Kidney (tissue), 14 donors: Measurements from ENCODE around the gene ICA1. TPM values are rescaled to one million over a fixed set of nuclear protein-coding genes. Genes with fewer than 3 reads are reported as not detected.

Source experiments
- DNase-seq, 5 donors: peaks; one replicate each; pipeline ENCODE4 v3.0.0-alpha.2; 2013 to 2020
- FAIRE-seq: peaks from 2 replicates; lab custom pipeline; 2012; peaks lifted over from hg19 to GRCh38; lab: Jason Lieb, UNC
- H3K27ac ChIP-seq, 2 donors: one replicate each; pipeline ENCODE4 v1.7.0; 2013; ENCODE audit warnings: low read depth in 2 of 2, low read length in 2 of 2, inconsistent platforms in 1 of 2
- H3K27me3 ChIP-seq: one replicate; pipeline ENCODE4 v1.7.1; 2013; ENCODE audit warnings: low read length, inconsistent platforms; ENCODE audit not compliant: control insufficient read depth, insufficient read depth
- H3K36me3 ChIP-seq, 3 donors: one replicate each; pipeline versions ENCODE4 v1.7.0 to v1.7.1; 2013; ENCODE audit warnings: low read length in 3 of 3, control low read depth in 1 of 3, inconsistent platforms in 1 of 3; ENCODE audit not compliant: insufficient read depth in 3 of 3, control insufficient read depth in 2 of 3
- H3K4me1 ChIP-seq, 3 donors: one replicate each; pipeline versions ENCODE4 v1.7.0 to v1.7.1; 2013; ENCODE audit warnings: low read length in 3 of 3, inconsistent platforms in 1 of 3, low read depth in 1 of 3; ENCODE audit not compliant: control insufficient read depth in 2 of 3, insufficient read depth in 2 of 3
- H3K4me3 ChIP-seq, 3 donors: one replicate each; pipeline versions ENCODE4 v1.7.0 to v1.8.1; 2013; ENCODE audit warnings: low read length in 3 of 3, control low read depth in 1 of 3, inconsistent platforms in 1 of 3
- H3K9ac ChIP-seq, 3 donors: one replicate each; pipeline versions ENCODE4 v1.7.0 to v1.7.1; 2013; ENCODE audit warnings: low read length in 3 of 3, control low read depth in 1 of 3, inconsistent platforms in 1 of 3
- H3K9me3 ChIP-seq, 3 donors: one replicate each; pipeline versions ENCODE4 v1.7.0 to v1.7.1; 2013; ENCODE audit warnings: low read length in 3 of 3, control low read depth in 1 of 3, inconsistent platforms in 1 of 3; ENCODE audit not compliant: control insufficient read depth in 2 of 3, insufficient read depth in 1 of 3
- intact Hi-C: fragments of 100-400 bp; cut with DNase I; formaldehyde crosslinking; loops from one replicate; pipeline ENCODE4 v1.11.1; 2022
- polyA plus RNA-seq: library from polyadenylated mRNA; stranded (reverse); fragments of 350-450 nt; fragmentation: Illumina TruSeq; extraction: RNeasy Lipid Tissue Mini Kit (QIAGEN cat#74804); gene quantifications from one replicate; pipeline ENCODE4 v1.2.3, GENCODE V29; 2014; ENCODE audit warnings: low read depth, low replicate concordance; ENCODE audit not compliant: insufficient read depth
- total RNA-seq: library from RNA; stranded (reverse); fragmentation: NEBNext Ultra II Directional; extraction: Animal tissue kit (Norgen Biotek cat#: 25700); gene quantifications from one replicate; pipeline ENCODE4 v1.2.1, GENCODE V29; 2021
- TF ChIP-seq, protein P1 (sequence below): IDR thresholded peaks from 3 replicates; pipeline ENCODE4 v1.5.1; 2012; ENCODE audit warnings: mild to moderate bottlenecking, moderate library complexity, borderline replicate concordance; ENCODE audit not compliant: insufficient read depth; ENCODE audit errors: extremely low read depth
- donor health status: control.
- donor health status: control.
- donor health status: control.
- donor health status: control.
- donor health status: control.
- donor health status: DM: yes; HTN: yes; CAD: no.
- donor health status: Normal renal cell carcinoma (clear cell type).

Gene ICA1
- total and polyA plus RNA-seq, 2 donors from 2014 or later = 24.2 to 41.8 TPM

DNA sequence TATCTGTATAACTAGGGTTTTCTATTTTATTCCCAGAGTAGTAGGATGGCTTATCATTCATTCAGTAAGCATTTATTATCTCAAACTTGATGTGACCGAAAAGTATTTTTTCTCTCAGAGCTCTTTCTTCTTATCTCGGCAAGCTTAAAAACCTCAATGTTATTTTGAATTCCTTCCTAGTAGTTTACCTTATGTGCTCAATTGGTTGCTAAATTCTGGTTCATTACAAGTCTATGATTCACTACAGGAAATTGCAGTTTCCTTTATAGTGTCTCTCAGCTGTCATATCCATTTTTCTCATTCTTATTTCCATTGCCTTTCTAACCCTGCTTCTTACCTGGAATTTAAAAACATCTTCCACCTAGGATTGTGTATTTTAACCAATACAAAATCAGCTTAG is 12.6 kb upstream of the ICA1 start:
- DNase-seq = no peak
- H3K4me1 ChIP-seq = no peaks in the 10 kb centered on the region
- H3K36me3 ChIP-seq = no peaks in the 10 kb centered on the region
- intact Hi-C loops = no loop called here
- no peak overlapping the region for H3K27ac ChIP-seq
- no peak overlapping the region for H3K9ac ChIP-seq
- no peak for FAIRE-seq
- no peak overlapping the region for H3K4me3 ChIP-seq
- TF ChIP-seq, protein P1, sequence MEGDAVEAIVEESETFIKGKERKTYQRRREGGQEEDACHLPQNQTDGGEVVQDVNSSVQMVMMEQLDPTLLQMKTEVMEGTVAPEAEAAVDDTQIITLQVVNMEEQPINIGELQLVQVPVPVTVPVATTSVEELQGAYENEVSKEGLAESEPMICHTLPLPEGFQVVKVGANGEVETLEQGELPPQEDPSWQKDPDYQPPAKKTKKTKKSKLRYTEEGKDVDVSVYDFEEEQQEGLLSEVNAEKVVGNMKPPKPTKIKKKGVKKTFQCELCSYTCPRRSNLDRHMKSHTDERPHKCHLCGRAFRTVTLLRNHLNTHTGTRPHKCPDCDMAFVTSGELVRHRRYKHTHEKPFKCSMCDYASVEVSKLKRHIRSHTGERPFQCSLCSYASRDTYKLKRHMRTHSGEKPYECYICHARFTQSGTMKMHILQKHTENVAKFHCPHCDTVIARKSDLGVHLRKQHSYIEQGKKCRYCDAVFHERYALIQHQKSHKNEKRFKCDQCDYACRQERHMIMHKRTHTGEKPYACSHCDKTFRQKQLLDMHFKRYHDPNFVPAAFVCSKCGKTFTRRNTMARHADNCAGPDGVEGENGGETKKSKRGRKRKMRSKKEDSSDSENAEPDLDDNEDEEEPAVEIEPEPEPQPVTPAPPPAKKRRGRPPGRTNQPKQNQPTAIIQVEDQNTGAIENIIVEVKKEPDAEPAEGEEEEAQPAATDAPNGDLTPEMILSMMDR = no peak
- no peaks in the 10 kb centered on the region for H3K27me3 ChIP-seq
- no peaks in the 10 kb centered on the region for H3K9me3 ChIP-seq

DNA sequence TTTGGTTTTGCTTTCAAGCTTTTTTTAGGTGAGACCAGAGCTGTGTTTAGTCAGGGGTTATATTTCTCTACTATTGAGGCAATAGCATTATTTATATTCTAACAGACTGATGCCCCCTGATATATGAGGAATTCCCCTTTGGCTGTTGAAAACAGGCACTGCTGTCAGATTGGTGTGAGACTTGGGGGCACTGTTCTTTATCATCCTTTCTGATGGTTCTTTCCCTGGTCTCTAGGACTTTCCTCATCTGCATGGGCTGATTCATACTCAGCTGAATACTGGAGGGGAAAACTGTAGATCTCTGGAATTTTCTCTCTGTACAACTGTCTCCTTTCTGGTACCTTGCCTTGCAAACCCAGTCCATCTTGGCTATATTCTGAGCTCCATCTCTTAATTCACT is 10.0 kb upstream of the ICA1 start:
- intact Hi-C loops = no loop called here
- no peak overlapping the region for H3K4me3 ChIP-seq
- H3K27ac ChIP-seq = no peak overlapping the region
- no peaks in the 10 kb centered on the region for H3K27me3 ChIP-seq
- H3K36me3 ChIP-seq = no peaks in the 10 kb centered on the region
- FAIRE-seq (no peak), DNase-seq (no peak)
- no peak overlapping the region for H3K9ac ChIP-seq
- no peaks in the 10 kb centered on the region for H3K9me3 ChIP-seq
- H3K4me1 ChIP-seq = no peaks in the 10 kb centered on the region
- TF ChIP-seq, protein P1 = no peak

DNA sequence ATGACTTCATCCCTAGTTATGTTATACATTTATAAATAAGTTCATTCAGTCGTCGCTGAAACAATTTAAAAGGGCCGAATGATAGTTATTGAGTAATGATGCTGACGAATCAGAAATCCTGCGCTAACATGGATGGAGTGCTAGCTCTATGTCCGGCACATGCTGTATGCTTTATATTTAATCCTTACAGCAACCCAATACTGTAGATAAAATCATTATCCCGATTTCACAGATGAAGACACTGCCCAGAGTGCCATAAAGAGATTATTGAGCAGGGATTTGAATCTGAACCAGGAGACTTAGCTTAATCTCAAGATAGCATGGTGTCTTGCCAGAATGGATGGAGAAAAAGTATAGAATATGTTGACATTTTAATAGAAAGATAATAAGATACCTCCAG is 1.1 kb upstream of the ICA1 start:
- intact Hi-C loops = no loop called here
- FAIRE-seq = no peak
- H3K27ac ChIP-seq = no peak overlapping the region
- TF ChIP-seq, protein P1 = no peak
- peak overlapping the region in 1 of 3 donors; percentile 67 for H3K9ac ChIP-seq
- no peak overlapping the region for H3K4me3 ChIP-seq
- DNase-seq = no peak
- H3K4me1 ChIP-seq = no peaks in the 10 kb centered on the region
- no peaks in the 10 kb centered on the region for H3K36me3 ChIP-seq
- no peaks in the 10 kb centered on the region for H3K9me3 ChIP-seq
- no peaks in the 10 kb centered on the region for H3K27me3 ChIP-seq
